NCI-H526 treated with DMSO at 0.1 percent for 48 hours (cell line): ENCODE data around the gene TANGO2.

ENCODE experiments used
- DNase-seq: peaks from one replicate; lab custom pipeline; 2025; lab: John Stamatoyannopoulos, UW

TANGO2 gene

DNA sequence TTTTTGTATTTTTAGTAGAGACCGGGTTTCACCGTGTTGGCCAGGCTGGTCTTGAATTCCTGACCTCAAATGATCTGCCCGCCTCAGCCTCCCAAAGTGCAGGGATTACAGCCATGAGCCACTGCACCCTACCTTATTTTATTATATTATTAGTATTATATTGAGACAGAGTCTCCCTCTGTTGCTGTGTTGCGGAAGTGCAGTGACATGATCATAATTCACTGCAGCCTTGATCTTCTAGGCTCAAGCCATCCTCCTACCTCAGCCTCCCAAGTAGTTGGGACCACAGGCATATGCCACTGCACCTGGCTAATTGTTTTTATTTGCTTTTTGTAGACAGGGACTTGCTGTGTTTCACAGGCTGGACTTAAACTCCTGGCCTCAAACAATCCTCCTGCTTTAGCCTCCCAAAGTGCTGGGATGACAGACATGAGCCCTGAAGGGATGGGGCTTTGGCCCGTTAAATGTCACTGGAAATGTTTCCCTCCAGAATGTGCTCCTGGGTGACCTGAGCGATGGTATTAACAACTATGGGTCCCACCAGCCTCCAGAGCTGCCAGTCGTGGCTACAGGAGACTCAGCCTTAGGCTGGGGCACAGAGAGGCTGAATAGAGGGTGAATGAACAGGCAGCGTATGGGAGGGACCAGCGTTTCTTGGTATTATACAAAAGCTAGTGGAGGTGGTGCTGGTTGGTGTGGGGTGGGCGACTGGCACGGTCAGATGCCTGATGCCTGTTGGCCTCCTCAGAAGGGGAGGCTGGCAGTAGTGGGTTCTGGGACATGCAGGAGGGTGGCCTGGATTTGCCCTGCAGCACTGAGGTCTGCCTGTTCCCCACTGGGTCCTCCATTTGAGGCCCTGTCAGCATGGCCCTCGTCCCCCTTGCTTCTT lies 7.3 kb downstream of the TANGO2 start:
- DNase-seq, result no peak

DNA sequence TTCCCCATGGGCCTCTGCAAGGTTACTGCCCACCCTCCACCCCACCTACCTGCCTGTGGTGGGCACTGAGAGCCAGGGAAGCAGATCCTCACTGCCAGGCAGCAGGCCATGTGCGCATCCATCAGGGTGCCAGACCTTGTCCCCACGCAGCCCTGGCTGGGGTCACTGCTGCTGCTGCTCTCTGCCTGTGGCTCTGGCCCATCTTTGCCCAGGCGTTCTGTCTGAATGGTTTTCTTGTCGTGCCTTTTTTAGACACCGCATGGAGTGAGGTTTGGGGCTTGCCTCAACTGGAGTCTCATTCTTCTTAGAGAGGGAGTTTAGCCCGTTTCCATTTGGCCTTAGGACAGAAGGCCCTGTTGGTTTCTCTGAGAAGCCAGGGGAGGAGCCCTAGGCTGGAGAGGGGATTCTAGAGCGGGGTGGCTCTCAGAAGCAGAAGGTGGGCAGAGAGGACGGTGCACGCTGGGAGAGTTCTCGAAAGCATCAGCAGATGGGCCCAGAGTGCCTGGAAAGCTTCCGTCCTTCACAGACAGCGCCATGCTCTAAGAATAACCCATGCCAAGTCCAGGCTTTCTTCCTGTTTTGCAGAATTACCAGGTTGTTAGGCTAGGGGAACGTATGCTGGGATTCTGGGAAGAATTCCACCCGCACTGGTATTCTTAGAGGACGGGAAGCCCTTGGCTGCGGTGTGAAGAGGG lies 8.1 kb downstream of the TANGO2 start:
- no peak for DNase-seq

DNA sequence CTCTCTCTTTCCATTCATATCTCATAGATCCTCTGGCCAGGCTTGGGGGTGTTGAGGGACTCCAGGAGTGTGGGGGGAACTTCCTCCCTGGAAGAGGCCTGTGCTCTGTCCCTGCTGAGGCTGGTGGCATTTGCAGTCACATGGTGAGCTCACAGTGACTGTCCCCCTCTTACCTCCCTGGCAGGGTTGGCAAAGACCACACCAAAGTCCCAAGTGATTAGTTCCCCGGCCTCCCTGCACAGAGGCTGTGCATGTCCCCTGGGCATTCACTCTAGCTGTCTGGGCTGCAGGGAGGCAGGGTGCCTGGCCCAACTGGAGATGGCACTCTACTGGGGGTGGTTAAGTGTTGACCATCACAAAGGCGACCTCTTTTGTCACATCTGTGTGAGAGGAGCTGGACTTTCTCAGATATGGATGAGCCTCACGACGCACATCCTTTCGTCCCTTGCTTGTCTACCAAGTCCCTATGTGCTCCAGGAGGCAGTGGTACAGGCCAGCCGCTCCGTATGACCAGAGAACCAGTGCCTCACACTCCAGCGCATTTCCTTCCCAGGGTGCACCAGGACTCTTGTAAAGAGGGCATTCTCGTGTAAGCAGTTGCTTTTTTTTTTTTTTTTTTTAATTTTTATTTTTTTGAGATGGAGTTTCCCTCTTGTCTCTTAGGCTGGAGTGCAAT lies 8.8 kb downstream of the TANGO2 start:
- no peak for DNase-seq

DNA sequence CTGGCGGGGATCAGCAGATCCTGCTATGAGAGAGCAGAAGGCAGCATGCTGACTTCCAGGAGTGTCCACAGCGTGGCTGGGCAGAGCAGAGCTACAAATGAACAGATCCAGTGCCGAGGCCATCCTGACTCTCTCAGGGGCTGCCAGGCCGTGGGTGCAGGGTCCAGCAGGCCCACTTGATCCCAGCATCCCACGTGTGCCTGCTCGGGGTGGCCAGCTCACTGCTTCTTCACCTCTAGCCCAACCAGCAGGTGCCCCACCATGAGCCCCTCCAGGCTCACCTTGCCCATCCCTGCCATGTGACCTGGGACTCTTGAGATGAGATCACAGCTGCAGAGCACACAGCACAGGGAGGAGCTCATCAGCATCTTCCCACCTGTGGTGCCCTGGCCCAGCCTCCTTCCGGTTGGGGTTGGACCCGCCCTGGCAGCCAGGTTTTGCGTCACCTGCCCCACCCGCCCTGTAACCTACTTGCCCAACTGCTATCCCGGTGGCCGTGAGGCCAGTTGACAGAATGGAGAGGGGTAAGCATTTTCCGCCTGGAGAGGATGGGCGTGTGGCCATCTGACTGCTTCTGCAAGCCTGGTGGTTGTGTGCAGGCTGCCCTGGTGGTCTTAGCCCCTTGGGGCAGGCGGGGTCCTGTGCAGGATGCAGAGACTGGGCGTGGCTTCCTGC lies 11.0 kb downstream of the TANGO2 start:
- DNase-seq, result no peak

DNA sequence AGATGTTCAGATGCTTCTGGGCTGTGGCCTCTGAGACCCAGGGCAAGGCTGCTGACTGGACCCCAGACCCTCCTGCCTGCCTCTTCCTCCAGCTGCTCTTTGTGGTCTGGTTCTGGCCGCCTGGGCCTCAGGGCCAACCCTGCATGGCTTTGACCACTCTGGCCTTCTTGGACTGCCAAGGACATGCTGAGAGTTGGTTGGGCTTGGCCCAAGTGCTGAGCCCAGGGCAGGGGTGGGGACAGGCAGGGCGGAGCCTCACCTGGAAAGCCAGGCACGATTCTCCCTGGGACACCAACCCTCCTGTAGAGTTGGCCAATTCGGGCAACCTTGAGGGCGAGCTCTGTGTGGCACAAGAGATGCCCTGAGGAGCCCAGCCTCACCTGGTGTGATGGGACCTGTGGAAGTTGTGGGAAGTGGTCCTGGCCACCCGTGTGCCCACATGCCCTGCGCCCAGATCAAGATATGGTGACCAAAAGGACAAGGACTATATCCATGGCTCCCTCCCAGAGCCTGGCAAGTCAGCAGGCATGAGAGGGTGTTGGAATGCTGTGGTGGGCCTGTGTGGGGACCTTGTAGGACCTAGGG lies 11.6 kb downstream of the TANGO2 start:
- no peak for DNase-seq

DNA sequence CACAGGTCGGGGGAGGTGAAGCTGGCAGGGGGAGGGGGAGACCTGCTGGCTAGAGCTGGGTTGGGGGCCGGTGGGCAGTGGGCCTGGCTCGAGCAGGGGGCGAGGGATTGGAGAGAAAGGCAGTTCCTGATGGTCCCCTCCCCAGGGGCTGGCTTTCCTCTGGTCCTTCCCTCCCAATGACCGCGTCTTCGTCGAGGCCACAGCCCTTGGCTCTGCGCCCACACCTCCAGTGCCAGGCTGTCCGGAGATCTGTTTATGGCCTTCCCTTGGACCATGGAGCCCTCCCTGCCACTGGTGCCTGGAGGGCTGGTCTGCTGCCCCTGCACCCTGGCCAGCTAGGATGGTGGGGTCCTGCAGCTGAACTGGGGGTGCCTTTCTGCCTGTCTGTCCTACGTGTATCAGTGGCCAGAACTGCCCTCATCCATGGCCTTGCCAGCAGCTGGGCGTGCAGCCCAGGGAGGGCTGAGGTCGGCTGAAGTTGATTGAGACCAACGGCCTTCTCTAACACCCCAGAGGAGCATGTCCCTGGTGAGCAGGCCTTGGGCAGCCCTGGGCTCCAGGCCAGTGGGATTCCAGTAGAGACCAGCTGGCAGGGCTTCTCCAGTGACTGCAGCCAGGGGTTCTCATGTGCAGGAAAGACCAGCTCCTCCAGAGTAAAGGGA lies 12.3 kb downstream of the TANGO2 start:
- DNase-seq, result no peak

DNA sequence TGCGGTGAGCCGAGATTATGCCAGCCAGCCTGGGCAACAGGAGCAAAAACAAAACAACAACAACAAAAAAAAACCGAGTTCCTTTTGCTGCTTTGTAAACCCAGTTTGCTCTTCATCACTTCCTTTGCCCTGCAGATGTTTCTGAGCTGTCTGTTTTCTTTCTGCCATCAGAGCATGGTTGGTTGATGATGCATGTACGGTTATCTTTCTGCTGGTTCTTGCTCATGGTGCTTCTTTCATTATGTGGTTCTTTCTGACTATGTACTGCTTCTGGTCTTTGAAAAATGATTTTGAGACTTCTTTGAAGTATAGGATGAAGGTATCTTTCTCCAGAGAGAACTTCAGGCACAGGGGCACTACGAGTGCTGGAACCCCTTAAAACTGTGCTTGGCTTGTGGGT lies 13.2 kb downstream of the TANGO2 start:
- DNase-seq, result no peak

DNA sequence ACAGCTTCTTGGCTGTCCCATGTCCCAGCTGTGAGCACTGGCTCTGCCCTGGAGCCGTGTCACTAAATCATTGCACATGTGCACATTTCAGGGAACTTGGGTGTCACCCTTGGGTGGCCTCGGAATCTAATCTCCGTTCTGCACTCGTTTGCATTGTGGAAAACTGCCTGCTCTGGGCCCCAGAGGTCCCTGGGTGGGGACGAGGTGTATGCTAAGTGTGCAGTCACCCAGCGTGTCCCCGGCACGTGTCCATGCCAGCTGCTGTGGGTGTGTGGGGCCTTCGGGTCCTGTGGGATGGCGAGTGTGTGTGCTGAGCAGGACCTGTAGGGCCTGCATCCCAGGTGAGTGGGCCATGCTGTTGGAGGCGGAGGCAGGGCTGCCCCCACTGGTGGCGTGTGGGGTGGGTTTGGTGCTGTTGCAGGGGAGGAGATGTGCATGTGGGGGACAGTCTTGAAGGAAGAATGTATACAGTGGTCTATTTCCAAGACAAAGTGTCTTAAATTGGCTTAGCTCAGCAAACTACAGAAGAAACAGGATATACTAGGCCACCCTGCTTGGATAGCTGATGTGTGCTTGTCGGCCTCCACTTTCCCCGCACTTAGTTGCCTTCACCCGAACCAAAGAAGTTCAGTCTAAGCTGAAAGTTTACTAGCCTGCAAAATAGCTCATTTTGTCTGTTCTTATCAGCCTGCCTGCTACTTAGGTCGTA lies 14.6 kb downstream of the TANGO2 start:
- DNase-seq, result no peak

DNA sequence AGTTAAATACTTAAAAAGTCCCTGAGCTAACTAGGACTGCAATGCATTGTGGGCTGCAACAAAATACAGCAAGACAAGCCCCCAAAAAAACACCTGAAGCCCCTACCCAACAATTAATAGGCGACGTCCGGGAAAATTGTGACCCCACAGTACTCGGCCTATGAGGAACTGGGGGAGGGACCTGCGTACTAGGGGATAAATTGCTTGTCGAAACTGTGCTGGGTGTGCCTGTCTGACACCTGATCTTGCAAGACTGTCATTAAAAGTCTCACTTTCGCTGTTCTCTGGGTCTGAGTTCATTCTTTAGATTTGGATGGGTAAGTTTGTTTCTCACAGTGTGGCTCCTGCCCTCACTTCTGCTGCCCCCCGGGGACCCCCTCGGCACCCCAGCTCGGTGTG lies 15.2 kb downstream of the TANGO2 start:
- no peak for DNase-seq

DNA sequence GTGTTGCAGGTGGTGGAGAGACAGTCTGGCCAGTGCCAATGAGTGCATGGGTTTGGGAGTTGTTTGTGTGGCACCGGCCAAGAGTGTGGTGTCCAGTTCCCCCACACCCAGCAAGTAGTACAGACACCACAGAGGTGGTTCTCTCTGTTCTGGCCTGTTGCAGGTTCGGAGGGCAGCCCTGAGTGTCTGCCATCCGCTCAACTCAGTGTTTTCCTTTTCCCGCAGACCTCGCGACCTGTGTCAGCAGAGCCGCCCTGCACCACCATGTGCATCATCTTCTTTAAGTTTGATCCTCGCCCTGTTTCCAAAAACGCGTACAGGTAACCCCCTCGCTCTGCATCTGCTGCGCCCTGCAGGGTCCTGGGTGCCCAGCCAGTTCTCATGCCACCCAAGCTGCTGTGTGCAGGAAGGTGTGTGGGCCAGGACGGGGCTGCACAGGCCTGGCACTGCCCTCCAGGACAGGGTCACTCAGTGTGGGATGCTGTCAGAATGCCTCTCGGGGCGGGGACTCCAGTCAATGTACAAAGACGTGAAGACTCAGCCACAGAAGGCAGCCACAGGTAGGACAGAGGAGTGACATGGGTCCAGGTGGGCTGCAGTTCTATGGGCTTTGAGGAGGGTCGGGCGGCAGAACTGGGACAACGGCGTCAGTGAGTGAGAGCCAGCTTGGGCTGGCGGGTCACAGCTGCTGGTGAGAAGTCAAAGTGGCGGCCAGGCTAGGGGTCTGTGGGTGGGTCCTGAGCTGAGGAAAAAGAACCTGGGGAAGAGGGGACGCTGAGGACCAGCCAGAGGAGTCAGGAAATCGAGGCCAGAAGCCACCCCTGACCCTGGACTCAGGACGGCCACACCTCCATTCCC lies 15.9 kb downstream of the TANGO2 start:
- no peak for DNase-seq

DNA sequence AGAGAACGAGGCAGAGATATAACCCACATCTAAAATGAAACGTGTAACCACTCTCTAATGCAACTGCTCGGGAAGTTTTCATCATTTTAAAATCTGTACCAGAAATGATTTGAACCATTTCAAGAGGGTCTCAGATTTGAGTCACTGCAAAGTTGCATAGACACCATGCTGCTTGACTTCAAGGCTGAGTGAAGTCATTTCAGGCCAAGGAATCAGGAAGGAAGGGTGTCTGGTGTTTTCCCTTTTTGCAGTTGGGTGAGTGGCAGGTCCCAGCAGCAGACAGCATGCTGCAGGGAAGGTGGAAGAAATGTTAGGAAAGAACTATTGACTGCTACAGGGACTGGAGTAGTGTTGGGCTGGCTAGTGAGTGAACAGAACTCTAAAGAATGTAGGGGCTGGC lies 16.5 kb downstream of the TANGO2 start:
- no peak for DNase-seq

DNA sequence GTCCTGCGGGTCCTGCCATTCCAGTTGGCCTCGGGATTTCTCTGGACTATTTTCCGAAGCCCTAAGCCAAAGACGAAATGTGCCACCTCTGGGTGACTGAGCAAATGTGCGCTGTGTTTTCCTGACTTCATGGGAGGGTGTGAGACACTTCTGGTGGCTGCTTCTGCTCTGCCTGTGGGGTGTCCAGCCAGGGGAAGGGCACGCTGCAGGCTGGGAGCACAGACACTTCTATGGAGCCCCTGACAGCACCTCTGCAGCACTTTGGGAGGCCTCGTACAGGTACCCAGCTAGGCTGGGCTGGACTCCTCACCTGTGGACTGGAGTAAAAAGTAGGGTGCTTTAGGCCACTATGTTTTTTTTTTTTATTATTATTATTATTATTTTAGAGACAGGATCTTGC lies 17.7 kb downstream of the TANGO2 start:
- DNase-seq, result no peak

DNA sequence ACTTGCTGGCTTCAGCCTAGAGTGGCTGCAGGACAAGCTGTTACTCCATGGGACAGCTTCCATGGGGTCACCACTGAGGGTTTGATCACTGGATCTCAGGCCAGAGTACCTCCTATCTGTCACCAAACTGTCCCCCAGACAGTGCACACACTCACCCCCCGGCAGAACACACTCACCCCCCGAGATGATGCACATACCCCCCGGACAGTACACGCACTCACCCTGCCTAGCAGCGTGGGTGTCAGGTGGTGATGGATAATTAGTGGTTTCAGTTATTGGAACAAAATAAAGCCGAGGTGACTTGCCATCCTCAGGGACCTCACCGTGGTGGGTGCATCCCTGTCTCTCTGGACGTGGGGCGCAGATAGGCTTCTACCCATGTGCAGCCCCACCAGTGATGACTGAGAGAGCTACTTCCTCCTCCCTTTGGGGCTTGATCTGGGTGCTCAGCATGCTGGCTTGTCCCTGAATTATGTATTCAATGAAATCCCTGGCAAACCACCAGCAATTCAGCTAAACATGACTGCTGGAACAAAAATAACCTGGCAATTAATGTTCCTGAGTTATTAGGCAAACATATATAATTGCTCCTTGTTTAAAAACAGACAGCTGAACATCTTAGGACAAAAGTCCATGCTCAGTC lies 18.9 kb downstream of the TANGO2 start:
- DNase-seq, result no peak

DNA sequence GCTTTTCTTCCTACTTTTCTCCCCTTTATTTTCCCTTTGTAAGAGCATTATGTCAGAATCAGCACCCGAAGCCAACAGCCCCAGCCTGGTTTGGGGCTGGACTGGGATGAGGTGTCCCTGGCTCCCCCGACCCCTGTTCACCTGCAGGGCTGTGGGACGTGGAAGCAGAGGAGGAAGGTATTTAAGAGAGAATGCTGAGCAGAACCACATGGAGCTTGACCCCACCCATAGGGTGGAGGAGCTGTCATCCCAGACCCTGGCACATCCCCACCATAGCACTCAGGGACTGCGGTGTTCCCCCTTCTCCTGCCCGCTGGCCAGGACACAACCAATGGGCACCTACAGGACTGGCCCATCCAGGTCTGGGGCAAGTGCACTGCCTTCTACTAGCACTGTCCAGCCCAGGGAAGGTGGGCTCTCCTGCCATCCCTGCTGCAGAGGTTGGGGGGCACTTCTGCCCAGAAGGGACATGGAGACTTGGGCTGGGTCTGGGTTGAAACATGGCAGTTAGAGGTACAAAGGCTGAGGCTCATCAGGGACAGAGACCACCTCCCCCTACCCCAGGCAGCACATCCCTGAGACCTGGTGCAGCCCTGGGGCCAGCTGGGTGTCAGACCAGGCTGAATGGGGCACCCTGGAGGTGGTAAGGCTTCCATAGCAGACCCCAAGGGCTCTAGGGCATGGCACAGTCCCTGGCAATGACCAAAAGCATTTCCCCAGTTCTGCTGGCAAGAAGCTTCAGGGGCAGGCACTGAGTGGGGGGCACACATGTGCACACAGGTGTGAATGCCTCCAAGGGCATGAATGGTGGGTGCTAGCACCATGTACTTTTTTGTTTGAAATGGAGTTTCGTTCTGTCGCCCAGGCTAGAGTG lies 19.7 kb downstream of the TANGO2 start:
- no peak for DNase-seq

DNA sequence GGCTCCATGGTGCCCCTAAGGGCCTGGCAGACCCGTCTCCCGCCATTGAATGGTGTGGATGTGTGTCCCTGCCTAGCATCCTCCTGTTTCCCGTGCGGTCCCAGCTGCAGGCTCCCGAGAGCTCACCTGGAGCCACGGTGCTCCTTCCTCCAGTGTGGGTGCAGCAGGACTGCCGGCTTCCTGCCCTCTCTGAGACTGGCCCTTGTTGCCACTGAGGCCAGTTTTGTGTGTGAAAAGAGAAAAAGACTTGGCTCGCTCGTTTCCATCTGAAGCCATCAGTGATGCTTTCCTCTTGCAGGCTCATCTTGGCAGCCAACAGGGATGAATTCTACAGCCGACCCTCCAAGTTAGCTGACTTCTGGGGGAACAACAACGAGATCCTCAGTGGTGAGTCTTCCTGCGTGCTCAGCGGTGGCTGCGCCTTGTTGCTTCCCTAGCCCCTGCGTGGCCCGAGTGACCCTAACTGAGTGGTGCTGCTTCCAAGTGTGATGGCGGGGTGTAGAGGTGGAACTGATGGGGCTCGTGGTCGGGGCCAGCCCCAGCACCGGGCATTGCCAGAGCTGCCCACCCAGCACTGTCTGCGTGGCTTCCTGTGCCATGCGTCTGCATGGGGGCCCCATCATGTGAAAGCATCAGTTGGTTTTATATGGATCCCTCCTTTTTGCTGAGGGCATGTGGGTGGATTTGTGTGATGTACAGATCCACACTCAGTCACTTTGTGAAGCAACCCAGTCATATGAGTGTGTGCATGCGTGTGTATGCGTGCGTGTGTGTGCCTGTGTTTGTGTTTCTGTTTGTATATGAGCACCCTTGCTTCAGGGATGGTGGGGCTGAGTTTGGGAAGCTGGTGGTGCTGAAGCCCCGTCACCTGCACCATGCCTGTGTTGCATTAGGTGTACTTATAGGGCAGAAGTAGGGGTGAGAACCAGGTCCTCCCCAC lies 22.4 kb downstream of the TANGO2 start:
- DNase-seq, result no peak

DNA sequence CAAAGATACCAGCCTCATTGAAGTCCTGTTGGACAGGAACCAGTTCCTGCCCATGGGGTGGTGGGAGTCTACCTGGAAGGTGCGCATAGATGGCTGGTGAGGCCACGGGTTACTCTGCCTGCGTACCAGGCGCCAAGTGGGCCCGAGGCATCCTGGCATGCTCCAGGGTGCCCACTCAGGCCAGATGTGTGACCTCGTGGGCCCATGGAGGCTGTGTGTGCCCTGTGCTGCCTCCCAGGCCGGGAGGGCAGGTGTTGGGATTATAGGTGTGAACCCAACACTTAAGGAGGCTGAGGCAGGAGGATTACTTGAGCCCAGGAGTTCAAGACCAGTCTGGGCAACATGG lies 23.1 kb downstream of the TANGO2 start:
- DNase-seq, result no peak

DNA sequence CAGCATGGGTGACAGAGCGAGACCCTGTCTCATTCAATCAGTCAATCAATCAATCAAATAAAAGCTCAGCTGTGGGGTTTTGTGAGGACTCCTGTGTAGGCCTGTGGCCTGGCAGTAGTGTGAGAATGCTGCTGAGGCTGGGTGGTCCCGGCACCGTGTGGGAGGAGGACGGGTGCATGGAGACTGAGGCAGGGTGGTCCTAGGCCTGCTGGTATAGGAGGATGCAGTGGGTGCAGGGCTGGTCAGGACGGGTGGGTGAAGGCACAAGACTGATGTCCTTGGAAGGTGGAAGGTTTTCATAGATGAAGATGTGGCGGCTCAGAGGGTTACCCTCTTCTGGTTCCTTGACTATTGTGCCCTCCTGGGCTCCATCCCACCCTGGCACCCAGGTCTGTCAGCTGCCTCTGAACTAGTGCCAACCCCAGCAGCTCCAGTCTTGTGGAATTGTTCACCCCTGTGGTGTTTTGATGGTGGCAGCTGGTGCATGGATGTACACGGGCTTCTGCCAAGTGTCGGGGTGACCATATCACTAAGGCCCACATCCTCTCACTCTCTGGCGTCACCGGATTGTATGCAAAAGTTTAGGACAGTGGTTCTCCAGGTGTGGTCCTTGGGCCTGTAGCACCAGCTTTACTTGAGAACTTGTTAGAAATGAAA lies 23.7 kb downstream of the TANGO2 start:
- no peak for DNase-seq
